HCT116 (cell line): Measurements from ENCODE around the gene GABBR2. TPM values are rescaled to one million over a fixed set of nuclear protein-coding genes. Genes with fewer than 3 reads are reported as not detected.

ENCODE experiments used
- ATAC-seq: fragments of 200-7000 bp; cut with Tn5 transposase; 2 replicates; pipeline ENCODE4 v1.9.1; 2020; ENCODE audit warnings: mild to moderate bottlenecking, moderate library complexity
- Bru-seq: library from RNA; stranded (reverse); fragments of 400-500 nt; gene quantifications from one replicate; lab custom pipeline; 2021; lab: Mats Ljungman, UMichigan
- BruChase-seq, 2 experiments: library from RNA; stranded (reverse); fragments of 400-500 nt; gene quantifications; one replicate each; lab custom pipeline; 2021; lab: Mats Ljungman, UMichigan
- BruUV-seq: library from RNA; stranded (reverse); fragments of 400-500 nt; replicated peaks from 2 replicates; lab custom pipeline; 2021; lab: Mats Ljungman, UMichigan
- CTCF ChIA-PET: fragments of 300-600 bp; sonication (Branson Sonifier 250); formaldehyde crosslinking; loops from one replicate; lab custom pipeline; 2021; ENCODE audit warnings: antibody characterized with exemption; lab: Charles Lee
- POLR2A ChIA-PET: fragments of 300-600, 350-600 bp; sonication (Branson Sonifier 250); formaldehyde crosslinking; loops from one replicate; lab custom pipeline; 2021; ENCODE audit warnings: antibody characterized with exemption; lab: Charles Lee
- RAD21 ChIA-PET, 2 experiments: fragments of 300-600 bp; sonication (Branson Sonifier 250); formaldehyde crosslinking; loops; one replicate each; lab custom pipeline; 2023; ENCODE audit warnings: low total read pairs in 2 of 2; ENCODE audit not compliant: uncharacterized antibody in 2 of 2, unreplicated experiment in 2 of 2, low non-redundant PET in 1 of 2; lab: Charles Lee
- DNase-seq: peaks from one replicate; pipeline ENCODE4 v3.0.0-alpha.2; 2010; ENCODE audit warnings: low read depth, low spot score
- H2AFZ ChIP-seq: fragments of 200-600 bp; shearing (Covaris generic), sonication (generic); 2 replicates; pipeline ENCODE4 v1.6.1; 2017; ENCODE audit warnings: low read depth, mixed run types, mixed read lengths, antibody characterized with exemption, low read length; ENCODE audit not compliant: poor library complexity, severe bottlenecking
- H3K27ac ChIP-seq: 2 replicates; pipeline ENCODE4 v1.5.1; 2012; ENCODE audit warnings: low read depth, low read length
- H3K27me3 ChIP-seq: fragments of 200-600 bp; sonication (generic); 2 replicates; pipeline ENCODE4 v1.6.1; 2016; ENCODE audit warnings: mixed run types, low read length, mixed read lengths; ENCODE audit not compliant: insufficient read depth
- H3K36me3 ChIP-seq, 2 experiments: fragments of 200-500 bp in 1 of 2; fragments of 200-600 bp in 1 of 2; sonication (Bioruptor generic) in 1 of 2; sonication (generic) in 1 of 2; 2 replicates each; pipeline versions ENCODE4 v1.5.1 to v1.6.1; 2014 to 2016; ENCODE audit warnings: low read length in 2 of 2, inconsistent platforms in 1 of 2, mixed read lengths in 1 of 2, mixed run types in 1 of 2; ENCODE audit not compliant: insufficient read depth in 2 of 2, control insufficient read depth in 1 of 2
- H3K4me1 ChIP-seq, 2 experiments: fragments of 200-600 bp in 1 of 2; sonication (generic) in 1 of 2; 2 replicates each; pipeline versions ENCODE4 v1.5.1 to v1.6.1; 2012 to 2017; ENCODE audit warnings: low read length in 2 of 2, inconsistent platforms in 1 of 2, mild to moderate bottlenecking in 1 of 2, mixed read lengths in 1 of 2, mixed run types in 1 of 2, moderate library complexity in 1 of 2; ENCODE audit not compliant: insufficient read depth in 2 of 2, control insufficient read depth in 1 of 2
- H3K4me2 ChIP-seq: fragments of 200-600 bp; sonication (generic); 2 replicates; pipeline ENCODE4 v1.6.1; 2017; ENCODE audit warnings: mixed run types, low read length, mixed read lengths
- H3K4me3 ChIP-seq, 2 experiments: fragments of 200-600 bp in 1 of 2; sonication (generic) in 1 of 2; replicated peaks in 1 of 2; 2 replicates each; pipeline ENCODE4 v1.5.1; 2011 to 2016; ENCODE audit warnings: low read length in 2 of 2, control low read depth in 1 of 2, low read depth in 1 of 2, mild to moderate bottlenecking in 1 of 2, mixed read lengths in 1 of 2, mixed run types in 1 of 2
- H3K79me2 ChIP-seq: fragments of 200-600 bp; sonication (generic); 2 replicates; pipeline ENCODE4 v1.6.1; 2017; ENCODE audit warnings: mild to moderate bottlenecking, mixed run types, low read length, moderate library complexity, mixed read lengths; ENCODE audit not compliant: insufficient read depth
- H3K9ac ChIP-seq: fragments of 200-600 bp; sonication (generic); 2 replicates; pipeline ENCODE4 v1.6.1; 2016; ENCODE audit warnings: low read length, mixed read lengths
- H3K9me2 ChIP-seq: fragments of 200-600 bp; sonication (generic), shearing (Covaris generic); 2 replicates; pipeline ENCODE4 v1.6.1; 2017; ENCODE audit warnings: mixed run types, mild to moderate bottlenecking, moderate library complexity; ENCODE audit not compliant: insufficient read depth
- H3K9me3 ChIP-seq, 2 experiments: fragments of 200-500 bp in 1 of 2; fragments of 200-600 bp in 1 of 2; sonication (Bioruptor generic) in 1 of 2; sonication (generic) in 1 of 2; 2 replicates each; pipeline ENCODE4 v1.6.1; 2014 to 2017; ENCODE audit warnings: low read length in 2 of 2, mixed read lengths in 2 of 2, inconsistent platforms in 1 of 2, low read depth in 1 of 2, mild to moderate bottlenecking in 1 of 2, mixed run types in 1 of 2, moderate library complexity in 1 of 2; ENCODE audit not compliant: control insufficient read depth in 1 of 2, insufficient read depth in 1 of 2
- H4K20me1 ChIP-seq: fragments of 200-600 bp; sonication (generic), shearing (Covaris generic); 2 replicates; pipeline ENCODE4 v1.6.1; 2017; ENCODE audit warnings: mixed run types, mild to moderate bottlenecking, moderate library complexity; ENCODE audit not compliant: insufficient read depth
- ATF3 ChIP-seq: IDR thresholded peaks from 2 replicates; pipeline ENCODE4 v1.6.1; 2012
- CEBPB ChIP-seq: IDR thresholded peaks from 2 replicates; pipeline ENCODE4 v1.6.1; 2012; ENCODE audit warnings: low read depth
- CTCF ChIP-seq, 3 experiments: fragments of 200-600 bp in 1 of 3; sonication (generic) in 1 of 3; IDR thresholded peaks in 2 of 3; conservative IDR thresholded peaks in 1 of 3; 2 replicates each; pipeline ENCODE4 v1.5.1; 2012 to 2017; ENCODE audit warnings: low read depth in 2 of 3, low read length in 2 of 3, antibody characterized with exemption in 1 of 3, borderline replicate concordance in 1 of 3, control low read depth in 1 of 3, mild to moderate bottlenecking in 1 of 3, mixed read lengths in 1 of 3, mixed run types in 1 of 3, moderate library complexity in 1 of 3; ENCODE audit not compliant: insufficient read depth in 1 of 3
- FOSL1 ChIP-seq: IDR thresholded peaks from 2 replicates; pipeline ENCODE4 v1.6.1; 2012; ENCODE audit warnings: low read depth
- JUND ChIP-seq: IDR thresholded peaks from 2 replicates; pipeline ENCODE4 v1.6.1; 2012
- POLR2AphosphoS5 ChIP-seq: IDR thresholded peaks from 2 replicates; pipeline ENCODE4 v1.6.1; 2011; ENCODE audit warnings: mild to moderate bottlenecking, low read depth, low read length, moderate library complexity
- RAD21 ChIP-seq: IDR thresholded peaks from 2 replicates; pipeline ENCODE4 v1.6.1; 2012; ENCODE audit warnings: low read depth, mild to moderate bottlenecking
- SP1 ChIP-seq: IDR thresholded peaks from 2 replicates; pipeline ENCODE4 v1.6.1; 2012; ENCODE audit warnings: low read depth
- SRF ChIP-seq: IDR thresholded peaks from 2 replicates; pipeline ENCODE4 v1.6.1; 2012; ENCODE audit warnings: low read depth
- TCF7L2 ChIP-seq: IDR thresholded peaks from 2 replicates; pipeline ENCODE4 v1.7.0; 2011; ENCODE audit warnings: borderline replicate concordance, inconsistent platforms; ENCODE audit not compliant: insufficient read depth, insufficient read length; ENCODE audit errors: extremely low read depth
- ZFX ChIP-seq: fragments of 450-650 bp; IDR thresholded peaks from 2 replicates; pipeline ENCODE4 v1.6.1; 2017
- ZNF274 ChIP-seq: fragments of 200-500 bp; sonication (Bioruptor generic); IDR thresholded peaks from 2 replicates; pipeline ENCODE4 v1.6.1; 2014; ENCODE audit warnings: mild to moderate bottlenecking, low read depth, low read length, inconsistent platforms
- intact Hi-C: fragments of 100-400 bp; cut with micrococcal nuclease; formaldehyde crosslinking; loops from 2 replicates; pipeline ENCODE4 v1.10.0; 2022
- long read RNA-seq: library from polyadenylated mRNA; unstranded; transcript quantifications from one replicate; pipeline ENCODE4 v2.0.0, GENCODE V29; 2021; ENCODE audit not compliant: unreplicated experiment
- polyA plus RNA-seq: library from polyadenylated mRNA; unstranded; fragments of >200 nt; gene quantifications from 2 replicates; pipeline ENCODE4 v1.2.1, GENCODE V29; 2012; ENCODE audit warnings: missing spikeins
- total RNA-seq: library from RNA; stranded (reverse); gene quantifications from one replicate; pipeline ENCODE4 v1.2.1, GENCODE V29; 2021; ENCODE audit not compliant: unreplicated experiment

The GABBR2 gene
- total RNA-seq (0.15 TPM), Bru-seq, nascent RNA (percentile 9 among the genes with signal in this experiment), BruChase-seq, experiment 1, labeled RNA remaining after a 6-hour chase (percentile 8 among the genes with signal in this experiment), BruChase-seq, experiment 2, labeled RNA remaining after a 2-hour chase (percentile 10 among the genes with signal in this experiment)
- polyA plus RNA-seq: 0.03 TPM in 1 of 2 replicates, not detected in the other
- long read RNA-seq: 0 reads

- POLR2A ChIA-PET: no interaction called here
- CTCF ChIA-PET: no interaction called here
- H3K9me2 ChIP-seq: no peaks in the 10 kb centered on the region
- no peak within 1 kb of the TSS for H3K27ac ChIP-seq
- peaks cover 17% of the 10 kb centered on the region for H3K27me3 ChIP-seq
- no peaks in the 10 kb centered on the region for H3K4me1 ChIP-seq
- no peak within 1 kb of the TSS for H2AFZ ChIP-seq
- no peak for ATAC-seq
- BruUV-seq: no TSS peak
- TF ChIP-seq SP1 (no peak), ZFX (no peak), FOSL1 (no peak), CTCF (IDR thresholded peaks at IDR 0.05 in 2 of 3, conservative IDR thresholded peaks at IDR 0.05 in 1 of 3; ENCODE audit: borderline replicate concordance in 1 of 3, insufficient read depth in 1 of 3, low read depth in 2 of 3, low read length in 2 of 3) (no peak), SRF (no peak), RAD21 (no peak), TCF7L2 (no peak), CEBPB (no peak), POLR2AphosphoS5 (no peak), JUND (no peak), ZNF274 (no peak), ATF3 (no peak)
- intact Hi-C loops: no loop called here
- H3K36me3 ChIP-seq: no peaks in the 10 kb centered on the region
- no peaks in the 10 kb centered on the region for H3K79me2 ChIP-seq
- no peaks in the 10 kb centered on the region for H4K20me1 ChIP-seq
- no peak within 1 kb of the TSS for H3K9ac ChIP-seq
- no peak for DNase-seq
- no peak within 1 kb of the TSS for H3K4me3 ChIP-seq
- H3K4me2 ChIP-seq: no peak within 1 kb of the TSS
- RAD21 ChIA-PET: no interaction called here
- H3K9me3 ChIP-seq: no peaks in the 10 kb centered on the region
Measured at GRCh38 chr9:98708933-98709911, at the start of gene GABBR2. Gene GABBR2 (minus strand): TSS chr9:98708935. CDS start chr9:98708737, 198 bp downstream.
